Heart left ventricle (tissue), 16 donors: ENCODE results near the gene KTN1. TPM values are rescaled to one million over a fixed set of nuclear protein-coding genes. Genes with fewer than 3 reads are reported as not detected.

Source experiments
- ATAC-seq, 4 donors: fragments of 200-7000 bp; cut with Tn5 transposase; one replicate each; pipeline ENCODE4 v1.9.1; 2020 to 2022; ENCODE audit warnings: moderate library complexity in 4 of 4, mild to moderate bottlenecking in 3 of 4, moderate number of reproducible peaks in 1 of 4
- DNase-seq, 5 donors: peaks; one replicate each; pipeline ENCODE4 v3.0.0-alpha.2; 2020
- H3K27ac ChIP-seq, 12 donors: fragments of 200-600 bp; sonication (generic) in 4 of 12; one replicate each; pipeline versions ENCODE4 v1.5.0 to v1.8.0; 2016 to 2022; ENCODE audit warnings: mild to moderate bottlenecking in 2 of 12
- H3K27me3 ChIP-seq, 9 donors: fragments of 200-600 bp; sonication (generic) in 2 of 9; one replicate each; pipeline versions ENCODE4 v1.5.1 to v1.8.0; 2016 to 2022; ENCODE audit warnings: mild to moderate bottlenecking in 3 of 9
- H3K36me3 ChIP-seq, 9 donors: fragments of 200-600 bp; sonication (generic) in 2 of 9; one replicate each; pipeline versions ENCODE4 v1.5.0 to v1.8.0; 2018 to 2022; ENCODE audit warnings: mild to moderate bottlenecking in 2 of 9
- H3K4me1 ChIP-seq, 12 donors: fragments of 200-600 bp; sonication (generic) in 4 of 12; one replicate each; pipeline versions ENCODE4 v1.5.0 to v1.8.0; 2016 to 2022; ENCODE audit warnings: mild to moderate bottlenecking in 3 of 12
- H3K4me3 ChIP-seq, 12 donors: fragments of 200-600 bp; sonication (generic) in 4 of 12; one replicate each; pipeline versions ENCODE4 v1.5.0 to v1.8.0; 2017 to 2022; ENCODE audit warnings: mild to moderate bottlenecking in 9 of 12, moderate library complexity in 4 of 12
- H3K9me3 ChIP-seq, 12 donors: fragments of 200-600 bp; sonication (generic) in 4 of 12; one replicate each; pipeline versions ENCODE4 v1.5.0 to v1.8.0; 2016 to 2022; ENCODE audit warnings: mild to moderate bottlenecking in 1 of 12
- POLR2A ChIP-seq, 2 donors: fragments of 450-650 bp; IDR thresholded peaks; one replicate each; pipeline ENCODE4 v1.6.1; 2017; ENCODE audit warnings: antibody characterized with exemption in 2 of 2, mild to moderate bottlenecking in 2 of 2, moderate library complexity in 2 of 2
- WGBS, 4 donors: extraction: QIAGEN DNeasy Blood & Tissue Kit in 2 of 4; methylation state at CpG; one replicate each; pipeline versions ENCODE4 v1.1.5 to v1.1.7; 2013 to 2018; 5-methylcytosine and 5-hydroxymethylcytosine counted together
- intact Hi-C, 10 donors: fragments of 100-400 bp; cut with DNase I; formaldehyde crosslinking; loops; one replicate each; pipeline versions ENCODE4 v1.11.1 to v1.14.2; 2022
- polyA plus RNA-seq, 2 donors: library from polyadenylated mRNA; stranded (reverse); fragments of 200-250 nt; gene quantifications; one replicate each; pipeline ENCODE4 v1.2.3, GENCODE V29; 2013
- total RNA-seq, 9 donors: library from RNA; depleted of rRNA in 2 of 9; stranded (reverse); fragments of >200 nt in 2 of 9; fragmentation: NEBNext Ultra II Directional in 3 of 9; extraction: Animal tissue kit (Norgen Biotek cat#: 25700) in 3 of 9; gene quantifications; one replicate each; pipeline versions ENCODE4 v1.1.0 to v1.2.4, GENCODE V29; 2016 to 2023
- TF ChIP-seq, protein P1 (sequence below), 12 donors: fragments of 200-600 bp; sonication (generic) in 4 of 12; IDR thresholded peaks; one replicate each; pipeline versions ENCODE4 v1.5.0 to v1.8.0; 2018 to 2022; ENCODE audit warnings: antibody characterized with exemption in 12 of 12, mild to moderate bottlenecking in 5 of 12
- donor health status: ischemic (EF 13 %, LVEDD 7.1; RV severe dilation, severe dysfunction).
- donor health status: healthy with polysubstance abuse.
- donor health status: DM: no; HTN: yes; CAD: no.
- donor health status: DM: no; HTN: no; CAD: no.
- donor health status: ischemic (EF 25% LVEDD 6.9; RV normal size, moderate dysfunction).
- donor health status: ischemic (EF 25% LVEDD 5.7; RV mildly dilated, moderate dysfunction).
- donor health status: healthy.
- donor health status: DM: yes; HTN: yes; CAD: no.
- donor health status: ischemic (EF 35%, LVEDD 5.7; RV mildly dilated, moderate dysfunction).
- donor health status: nonischemic (EF 11% LVEDD 7.7; RV severe dilation, severe dysfunction).
- donor health status: DM: yes; HTN: yes; CAD: no.
- donor health status: PGD.
- donor health status: ischemic (EF 29% LVEDD 5.4; RV normal size, mild dysfunction).
- donor health status: nonischemic (EF 23%, LVEDD 6.1; RV moderate dilation, normal function).

KTN1 gene
- total and polyA plus RNA-seq, 11 donors: 150 to 340 (median 249) TPM

DNA sequence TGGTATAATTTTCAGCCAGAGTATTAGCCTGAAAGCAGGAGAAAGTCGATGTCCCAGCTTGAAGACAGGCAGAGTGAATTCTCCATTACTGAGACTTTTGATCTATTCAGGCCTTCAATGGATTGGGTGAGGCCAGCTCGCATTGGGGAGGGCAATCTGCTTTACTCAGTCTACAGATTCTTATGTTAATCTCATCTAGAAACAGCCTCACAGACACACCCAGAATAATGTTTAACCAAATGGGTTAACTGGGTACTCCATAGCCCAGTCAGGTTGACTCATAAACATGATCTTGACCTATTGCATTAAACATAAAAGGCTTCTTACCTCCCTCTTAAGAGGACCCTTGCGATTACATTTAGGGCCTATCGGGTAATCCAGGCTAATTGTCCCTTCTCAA lies 118.0 kb downstream of the KTN1 start:
- intact Hi-C loops: no loop called here
- H3K9me3 ChIP-seq: no peaks in the 10 kb centered on the region
- ATAC-seq: no peak
- DNase-seq: no peak
- no peak overlapping the region for H3K4me3 ChIP-seq
- no peaks in the 10 kb centered on the region for H3K27me3 ChIP-seq
- no peaks in the 10 kb centered on the region for H3K4me1 ChIP-seq
- 93 to 97% (median 95%) methylated on average over 4 of the region's 4 CpGs for WGBS, 4 donors
- no peak overlapping the region for H3K27ac ChIP-seq
- H3K36me3 ChIP-seq: peaks cover 0 to 4% (median 0%) of the 10 kb centered on the region in 9 donors
- TF ChIP-seq, protein P1, sequence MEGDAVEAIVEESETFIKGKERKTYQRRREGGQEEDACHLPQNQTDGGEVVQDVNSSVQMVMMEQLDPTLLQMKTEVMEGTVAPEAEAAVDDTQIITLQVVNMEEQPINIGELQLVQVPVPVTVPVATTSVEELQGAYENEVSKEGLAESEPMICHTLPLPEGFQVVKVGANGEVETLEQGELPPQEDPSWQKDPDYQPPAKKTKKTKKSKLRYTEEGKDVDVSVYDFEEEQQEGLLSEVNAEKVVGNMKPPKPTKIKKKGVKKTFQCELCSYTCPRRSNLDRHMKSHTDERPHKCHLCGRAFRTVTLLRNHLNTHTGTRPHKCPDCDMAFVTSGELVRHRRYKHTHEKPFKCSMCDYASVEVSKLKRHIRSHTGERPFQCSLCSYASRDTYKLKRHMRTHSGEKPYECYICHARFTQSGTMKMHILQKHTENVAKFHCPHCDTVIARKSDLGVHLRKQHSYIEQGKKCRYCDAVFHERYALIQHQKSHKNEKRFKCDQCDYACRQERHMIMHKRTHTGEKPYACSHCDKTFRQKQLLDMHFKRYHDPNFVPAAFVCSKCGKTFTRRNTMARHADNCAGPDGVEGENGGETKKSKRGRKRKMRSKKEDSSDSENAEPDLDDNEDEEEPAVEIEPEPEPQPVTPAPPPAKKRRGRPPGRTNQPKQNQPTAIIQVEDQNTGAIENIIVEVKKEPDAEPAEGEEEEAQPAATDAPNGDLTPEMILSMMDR (IDR thresholded peaks at IDR 0.05): no peak
- TF ChIP-seq POLR2A (IDR thresholded peaks at IDR 0.05): no peak

DNA sequence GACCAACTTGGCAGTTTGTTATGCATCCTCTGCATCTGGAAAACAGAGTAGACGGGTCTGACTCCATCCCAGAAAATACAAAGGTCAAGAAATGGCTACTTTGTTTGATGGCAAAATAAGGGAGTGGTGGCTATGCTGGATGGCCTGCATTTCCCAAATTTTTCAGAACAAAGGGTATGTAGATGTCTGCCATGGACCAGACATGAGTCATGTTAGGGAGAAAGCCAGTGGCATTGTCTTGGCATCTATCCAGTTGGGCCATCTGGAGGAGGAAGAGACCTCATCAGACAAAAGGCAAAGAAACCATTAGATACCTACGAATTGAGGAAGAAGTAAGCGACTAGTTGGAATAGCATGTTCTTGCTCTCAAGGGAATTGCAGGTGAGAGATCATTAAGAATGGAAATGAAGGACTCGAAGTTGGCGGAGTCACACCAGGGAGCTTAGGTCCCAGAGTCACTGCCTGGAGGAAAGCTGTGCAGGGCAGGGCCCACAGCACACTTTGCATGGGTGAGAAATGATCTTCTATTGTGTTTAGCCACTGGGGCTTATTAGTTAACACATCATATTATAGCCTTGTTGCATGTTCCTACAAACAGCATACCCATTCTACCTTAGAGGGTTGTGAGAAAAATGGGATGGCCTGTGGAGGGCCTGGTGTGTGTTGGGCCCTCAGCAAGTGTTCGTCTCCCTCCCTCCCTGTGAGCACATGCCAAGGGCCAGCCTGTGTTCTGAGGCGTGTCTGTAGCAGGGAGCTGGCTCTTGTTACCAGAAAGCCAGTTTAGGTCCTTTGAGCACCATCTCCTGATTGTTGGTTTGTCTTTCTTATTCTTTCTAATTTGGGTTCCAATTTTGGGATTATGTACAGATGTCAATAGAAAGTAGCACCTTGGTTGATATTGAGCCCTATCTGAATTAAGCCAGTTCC lies 119.4 kb downstream of the KTN1 start:
- ATAC-seq: no peak

DNA sequence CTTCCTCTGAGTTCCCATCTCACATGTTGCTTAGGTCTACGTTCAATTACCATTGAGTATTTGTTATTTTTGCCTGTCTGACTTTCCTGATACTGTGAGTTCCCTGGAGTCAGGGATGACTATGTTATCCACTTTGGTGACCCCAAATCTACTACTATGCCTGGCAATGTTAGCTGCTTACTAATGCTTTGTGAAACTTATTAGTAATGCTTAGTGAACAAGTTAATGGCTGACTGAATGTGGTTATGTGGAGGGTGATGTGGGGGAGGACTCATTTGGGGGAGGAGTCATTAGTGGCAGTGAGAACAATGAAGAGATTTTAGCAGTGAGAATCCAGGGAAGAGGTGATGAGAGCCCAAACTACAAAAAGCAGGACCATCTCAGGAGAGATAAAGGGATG lies 121.6 kb downstream of the KTN1 start:
- WGBS, 4 donors: 89 to 97% (median 96%) methylated on average over 1 of the region's 1 CpG
- DNase-seq (no peak), ATAC-seq (no peak)
- H3K27ac ChIP-seq: no peak overlapping the region
- H3K36me3 ChIP-seq: peaks cover 0 to 8% (median 0%) of the 10 kb centered on the region in 9 donors
- H3K4me1 ChIP-seq: no peaks in the 10 kb centered on the region
- intact Hi-C loops: loop anchor here in 6 of 10 donors (5.0 to 10.0 kb wide), 5 partner anchors 633 to 771 kb away; no protein-coding TSS in a partner anchor
- H3K27me3 ChIP-seq: no peaks in the 10 kb centered on the region
- no peaks in the 10 kb centered on the region for H3K9me3 ChIP-seq
- no peak for TF ChIP-seq POLR2A (IDR thresholded peaks at IDR 0.05)
- TF ChIP-seq, protein P1 (IDR thresholded peaks at IDR 0.05): no peak
- no peak overlapping the region for H3K4me3 ChIP-seq

More for the DNA sequence above, 119.4 kb downstream of the KTN1 start:
- intact Hi-C loops: loop anchor here in 6 of 10 donors (5.0 to 10.0 kb wide), 5 partner anchors 635 to 773 kb away; no protein-coding TSS in a partner anchor
- Histone ChIP-seq H3K4me3 (no peak overlapping the region), H3K27ac (no peak overlapping the region), H3K4me1 (no peaks in the 10 kb centered on the region), H3K9me3 (no peaks in the 10 kb centered on the region), H3K27me3 (no peaks in the 10 kb centered on the region), H3K36me3 (peaks cover 0 to 4% (median 0%) of the 10 kb centered on the region in 9 donors)
- no peak for DNase-seq
- no peak for TF ChIP-seq POLR2A (IDR thresholded peaks at IDR 0.05)
- TF ChIP-seq, protein P1 (IDR thresholded peaks at IDR 0.05): no peak
- WGBS, 4 donors: 86 to 96% (median 94%) methylated on average over 7 of the region's 7 CpGs

DNA sequence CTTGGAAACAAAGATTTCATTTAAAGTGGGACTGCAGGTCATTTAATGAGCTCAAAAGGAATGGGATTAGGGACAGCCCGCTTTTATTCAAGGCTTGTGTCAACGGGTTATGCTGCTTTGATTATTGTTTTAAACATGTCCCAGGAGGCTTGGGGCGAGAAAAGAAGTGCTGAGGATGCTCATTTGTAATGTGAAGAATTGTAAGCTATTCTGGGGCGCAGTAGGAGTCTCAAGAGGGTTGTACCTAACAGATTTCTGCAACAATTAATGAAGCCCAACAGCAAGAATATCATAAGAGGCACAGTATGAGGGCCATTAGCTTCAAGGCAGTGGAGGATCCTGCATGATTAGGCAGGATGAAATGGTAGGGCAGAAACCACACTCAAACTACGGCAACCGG lies 122.5 kb downstream of the KTN1 start:
- DNase-seq (no peak), ATAC-seq (no peak)
- intact Hi-C loops: loop anchor here in 6 of 10 donors (5.0 to 10.0 kb wide), 5 partner anchors 632 to 770 kb away; no protein-coding TSS in a partner anchor
- Histone ChIP-seq H3K27ac (no peak overlapping the region), H3K4me3 (no peak overlapping the region), H3K4me1 (no peaks in the 10 kb centered on the region), H3K27me3 (no peaks in the 10 kb centered on the region), H3K36me3 (peaks cover 0 to 8% (median 0%) of the 10 kb centered on the region in 9 donors), H3K9me3 (no peaks in the 10 kb centered on the region)
- WGBS, 4 donors: 82 to 87% (median 84%) methylated on average over 6 of the region's 6 CpGs
- TF ChIP-seq, protein P1 (IDR thresholded peaks at IDR 0.05): no peak
